ENCODE results near the gene UBE2R2. TPM values are rescaled to one million over a fixed set of nuclear protein-coding genes. Genes with fewer than 3 reads are reported as not detected.

Gene UBE2R2
- total and polyA plus RNA-seq, 2 of the 4 experiments (the other 2 are of a cell fraction): 12.7 to 24.8 TPM

DNA sequence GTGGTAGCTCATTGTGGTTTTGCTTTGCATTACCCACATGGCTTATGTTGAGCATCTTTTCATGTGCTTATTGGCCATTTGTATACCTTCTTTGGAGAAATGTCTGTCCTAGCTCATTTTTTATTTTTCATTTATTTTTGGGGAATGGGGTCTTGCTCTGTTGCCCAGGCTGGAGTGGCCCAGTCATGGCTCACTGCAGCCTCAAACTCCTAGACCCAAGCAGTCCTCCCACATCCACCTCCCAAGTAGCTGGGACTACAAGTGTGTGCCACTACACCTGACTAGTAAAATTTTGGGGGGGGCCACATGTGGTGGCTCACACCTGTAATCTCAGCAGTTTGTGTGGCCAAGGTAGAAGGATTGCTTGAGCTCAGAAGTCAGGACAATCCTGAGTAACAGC lies 77.4 kb downstream of the UBE2R2 start:
- Histone ChIP-seq H3K14ac (replicated peaks; ENCODE audit: low read depth, low read length) (no peak overlapping the region), H4K91ac (ENCODE audit: insufficient read depth, low read depth, low read length) (no peak overlapping the region), H2BK5ac (ENCODE audit: low read depth, low read length, poor library complexity, severe bottlenecking) (no peak overlapping the region), H2AK9ac (replicated peaks; ENCODE audit: low read depth, low read length, poor library complexity) (no peak overlapping the region), H3K18ac (ENCODE audit: low read depth, low read length) (no peak overlapping the region), H2BK120ac (ENCODE audit: low read depth, low read length) (no peak overlapping the region), H3K9me1 (ENCODE audit: insufficient read depth, low read length) (peaks cover 3% of the 10 kb centered on the region), H3K79me1 (ENCODE audit: low read depth in 1 of 2, low read length in 2 of 2) (peaks cover 11 to 63% of the 10 kb centered on the region in 2 experiments), H3K4ac (ENCODE audit: low read depth, low read length) (no peak overlapping the region), H3K4me2 (ENCODE audit: low read depth, low read length) (no peak overlapping the region), H2BK20ac (ENCODE audit: low read depth, low read length) (no peak overlapping the region), H4K8ac (ENCODE audit: low read depth in 2 of 2, low read length in 2 of 2) (no peak overlapping the region), H3K9me3 (ENCODE audit: control insufficient read depth, insufficient read depth, low read length) (no peaks in the 10 kb centered on the region), H2AK5ac (ENCODE audit: low read depth, low read length) (no peak overlapping the region), H3K4me3 (ENCODE audit: insufficient read depth, low read depth, low read length) (no peak overlapping the region), H3K23ac (ENCODE audit: low read depth, low read length) (no peak overlapping the region), H3K27ac (ENCODE audit: insufficient read depth, low read length) (no peak overlapping the region), H3K4me1 (ENCODE audit: control insufficient read depth, insufficient read depth, low read length) (no peaks in the 10 kb centered on the region), H3K27me3 (ENCODE audit: control insufficient read depth, insufficient read depth, low read length) (no peaks in the 10 kb centered on the region), H2AFZ (replicated peaks; ENCODE audit: low read length, poor library complexity) (no peak overlapping the region), H2BK15ac (ENCODE audit: low read depth, low read length) (no peak overlapping the region), H3K56ac (ENCODE audit: extremely low read depth, insufficient read depth, low read length) (no peak overlapping the region), H3K9ac (ENCODE audit: low read depth, low read length) (no peak overlapping the region), H4K20me1 (ENCODE audit: insufficient read depth, low read length) (peaks cover 53% of the 10 kb centered on the region), H3K36me3 (ENCODE audit: control insufficient read depth, insufficient read depth, low read length) (peaks cover 8% of the 10 kb centered on the region; the same call in 1 of the 2 replicates), H4K5ac (ENCODE audit: low read depth, low read length) (no peak overlapping the region)
- ATAC-seq (ENCODE audit: low read depth) (no peak), DNase-seq (no peak)
- in situ Hi-C loops (cut with MboI; ENCODE audit: low sequenced_read_pairs) (no loop called here), dilution Hi-C loops (cut with HindIII; ENCODE audit: low sequenced_read_pairs, unreplicated experiment) (no loop called here), intact Hi-C loops (cut with micrococcal nuclease) (no loop called here)
- POLR2A ChIA-PET (ENCODE audit: unreplicated experiment): interaction anchor here (0.5 kb wide), 1 partner anchor 133 kb away, joined by 5 read pairs; no protein-coding TSS in a partner anchor
- no peak for TF ChIP-seq RCOR1 (IDR thresholded peaks at IDR 0.05; ENCODE audit: insufficient replicate concordance, low read length)
- TF ChIP-seq RFX5 (IDR thresholded peaks at IDR 0.05; ENCODE audit: low read depth, low read length): no peak
- no peak for TF ChIP-seq CEBPB (IDR thresholded peaks at IDR 0.05; ENCODE audit: low read depth, low read length)
- no peak for TF ChIP-seq MXI1 (IDR thresholded peaks at IDR 0.05; ENCODE audit: borderline replicate concordance, low read depth, low read length)
- no peak for TF ChIP-seq FOS (IDR thresholded peaks at IDR 0.05; ENCODE audit: low read depth, low read length)
- TF ChIP-seq, protein P1, sequence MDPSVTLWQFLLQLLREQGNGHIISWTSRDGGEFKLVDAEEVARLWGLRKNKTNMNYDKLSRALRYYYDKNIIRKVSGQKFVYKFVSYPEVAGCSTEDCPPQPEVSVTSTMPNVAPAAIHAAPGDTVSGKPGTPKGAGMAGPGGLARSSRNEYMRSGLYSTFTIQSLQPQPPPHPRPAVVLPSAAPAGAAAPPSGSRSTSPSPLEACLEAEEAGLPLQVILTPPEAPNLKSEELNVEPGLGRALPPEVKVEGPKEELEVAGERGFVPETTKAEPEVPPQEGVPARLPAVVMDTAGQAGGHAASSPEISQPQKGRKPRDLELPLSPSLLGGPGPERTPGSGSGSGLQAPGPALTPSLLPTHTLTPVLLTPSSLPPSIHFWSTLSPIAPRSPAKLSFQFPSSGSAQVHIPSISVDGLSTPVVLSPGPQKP (IDR thresholded peaks at IDR 0.05; ENCODE audit: borderline replicate concordance, low read depth, low read length): no peak
- no peak for TF ChIP-seq RAD21 (IDR thresholded peaks at IDR 0.05; ENCODE audit: low read length)
- TF ChIP-seq CHD1 (IDR thresholded peaks at IDR 0.05; ENCODE audit: low read depth, low read length): no peak
- TF ChIP-seq, protein P2, sequence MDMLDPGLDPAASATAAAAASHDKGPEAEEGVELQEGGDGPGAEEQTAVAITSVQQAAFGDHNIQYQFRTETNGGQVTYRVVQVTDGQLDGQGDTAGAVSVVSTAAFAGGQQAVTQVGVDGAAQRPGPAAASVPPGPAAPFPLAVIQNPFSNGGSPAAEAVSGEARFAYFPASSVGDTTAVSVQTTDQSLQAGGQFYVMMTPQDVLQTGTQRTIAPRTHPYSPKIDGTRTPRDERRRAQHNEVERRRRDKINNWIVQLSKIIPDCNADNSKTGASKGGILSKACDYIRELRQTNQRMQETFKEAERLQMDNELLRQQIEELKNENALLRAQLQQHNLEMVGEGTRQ (IDR thresholded peaks at IDR 0.05; ENCODE audit: low read depth, low read length): no peak
- no peak for TF ChIP-seq BHLHE40 (IDR thresholded peaks at IDR 0.05; ENCODE audit: low read depth, low read length)
- no peak for TF ChIP-seq MAFK (IDR thresholded peaks at IDR 0.05; ENCODE audit: low read depth, low read length)
- TF ChIP-seq NFE2L2 (IDR thresholded peaks at IDR 0.05; ENCODE audit: low read depth, low read length): no peak
- no peak for TF ChIP-seq POLR2A (IDR thresholded peaks at IDR 0.05; ENCODE audit: low read depth, low read length)
- TF ChIP-seq, protein P3, sequence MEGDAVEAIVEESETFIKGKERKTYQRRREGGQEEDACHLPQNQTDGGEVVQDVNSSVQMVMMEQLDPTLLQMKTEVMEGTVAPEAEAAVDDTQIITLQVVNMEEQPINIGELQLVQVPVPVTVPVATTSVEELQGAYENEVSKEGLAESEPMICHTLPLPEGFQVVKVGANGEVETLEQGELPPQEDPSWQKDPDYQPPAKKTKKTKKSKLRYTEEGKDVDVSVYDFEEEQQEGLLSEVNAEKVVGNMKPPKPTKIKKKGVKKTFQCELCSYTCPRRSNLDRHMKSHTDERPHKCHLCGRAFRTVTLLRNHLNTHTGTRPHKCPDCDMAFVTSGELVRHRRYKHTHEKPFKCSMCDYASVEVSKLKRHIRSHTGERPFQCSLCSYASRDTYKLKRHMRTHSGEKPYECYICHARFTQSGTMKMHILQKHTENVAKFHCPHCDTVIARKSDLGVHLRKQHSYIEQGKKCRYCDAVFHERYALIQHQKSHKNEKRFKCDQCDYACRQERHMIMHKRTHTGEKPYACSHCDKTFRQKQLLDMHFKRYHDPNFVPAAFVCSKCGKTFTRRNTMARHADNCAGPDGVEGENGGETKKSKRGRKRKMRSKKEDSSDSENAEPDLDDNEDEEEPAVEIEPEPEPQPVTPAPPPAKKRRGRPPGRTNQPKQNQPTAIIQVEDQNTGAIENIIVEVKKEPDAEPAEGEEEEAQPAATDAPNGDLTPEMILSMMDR (conservative IDR thresholded peaks at IDR 0.05; ENCODE audit: low read depth, low read length): no peak
- no peak for TF ChIP-seq MAZ (IDR thresholded peaks at IDR 0.05; ENCODE audit: borderline replicate concordance, low read depth, low read length)
- TF ChIP-seq SMC3 (IDR thresholded peaks at IDR 0.05; ENCODE audit: low read depth, low read length): no peak
- CTCF ChIA-PET: interaction anchor here (0.7 kb wide), 1 partner anchor 33 kb away, joined by 3 read pairs; no protein-coding TSS in a partner anchor
- no TSS peak for BruUV-seq (replicated peaks)
